GM12875 (cell line): Measurements from ENCODE around the gene ACSM5.
A peak's percentile ranks its signal among the peaks of the same experiment; 100 is the strongest.

Experiments
- H3K4me3 ChIP-seq: one replicate; pipeline ENCODE4 v1.5.1; 2011; ENCODE audit warnings: low read depth, low read length, control low read depth
- CTCF ChIP-seq: IDR thresholded peaks from 2 replicates; pipeline ENCODE4 v1.5.1; 2011; ENCODE audit warnings: low read depth, mild to moderate bottlenecking, control low read depth, inconsistent platforms, low read length, moderate library complexity, borderline replicate concordance; ENCODE audit not compliant: insufficient read depth

Gene ACSM5

GRCh38 chr16:20409398-20410120 lies at the start of gene ACSM5:
TSS of gene ACSM5 (plus strand) at chr16:20409534. CDS start at chr16:20411485, 1,951 bp downstream.
- H3K4me3 ChIP-seq, result no peak within 1 kb of the TSS
- no peak for TF ChIP-seq CTCF

- H3K4me3 ChIP-seq, result no peak overlapping the region
- TF ChIP-seq CTCF, result peak; percentile 25; the same call in 1 of the 2 replicates
These were observed 49.3 kb upstream of the ACSM5 start for GRCh38 chr16:20359997-20360396.

- H3K4me3 ChIP-seq, result no peak overlapping the region
- TF ChIP-seq CTCF, result no peak
These were observed 46.1 kb upstream of the ACSM5 start for GRCh38 chr16:20363191-20363590.

- H3K4me3 ChIP-seq, result no peak overlapping the region
- TF ChIP-seq CTCF, result no peak
These were observed 45.3 kb upstream of the ACSM5 start for GRCh38 chr16:20364051-20364450.

GRCh38 chr16:20369452-20370054 lies 39.8 kb upstream of the ACSM5 start:
- no peak for TF ChIP-seq CTCF
- H3K4me3 ChIP-seq, result no peak overlapping the region

- TF ChIP-seq CTCF, result no peak
- H3K4me3 ChIP-seq, result no peak overlapping the region
These were observed 36.6 kb upstream of the ACSM5 start for GRCh38 chr16:20372701-20373100.

GRCh38 chr16:20377181-20377580 lies 32.2 kb upstream of the ACSM5 start:
- H3K4me3 ChIP-seq, result no peak overlapping the region
- no peak for TF ChIP-seq CTCF
